ENCODE data around the gene USP30. TPM values are rescaled to one million over a fixed set of nuclear protein-coding genes. Genes with fewer than 3 reads are reported as not detected.

The USP30 gene
- total and polyA plus RNA-seq, 9 of the 15 experiments (the other 6 are each of a cell fraction or from before 2014, with no cell fraction given), result 1.4 to 15.2 (median 7.0) TPM

GRCh38 chr12:109052414-109053323, at the start of gene USP30 (continued):
- TF ChIP-seq CHD7 (IDR thresholded peaks at IDR 0.05; ENCODE audit: low read depth, low read length) (no peak), ZNF583 (CRISPR knock-in tag; IDR thresholded peaks at IDR 0.05) (no peak), TAF15 (IDR thresholded peaks at IDR 0.05; ENCODE audit: low read depth, low read length) (no peak), SMAD1 (IDR thresholded peaks at IDR 0.05; ENCODE audit: low read depth, low read length, partially characterized antibody) (no peak), ZNF24 (IDR thresholded peaks at IDR 0.05) (0 out of 2 replicates have a peak, but pooled peaks have one; percentile 43), ARID1B (IDR thresholded peaks at IDR 0.05) (no peak), BDP1 (IDR thresholded peaks at IDR 0.05; ENCODE audit: insufficient read depth, insufficient read length) (no peak), ZBTB12 (CRISPR knock-in tag; IDR thresholded peaks at IDR 0.05) (no peak), E2F3 (CRISPR knock-in tag; IDR thresholded peaks at IDR 0.05) (no peak), POLR2AphosphoS5 (IDR thresholded peaks at IDR 0.05; ENCODE audit: control insufficient read depth, insufficient read depth, low read depth, low read length) (no peak), SPI1 (IDR thresholded peaks at IDR 0.05; ENCODE audit: borderline replicate concordance, low read depth, low read length) (no peak), DEAF1 (CRISPR knock-in tag; IDR thresholded peaks at IDR 0.05) (no peak), ZBED1 (IDR thresholded peaks at IDR 0.05) (no peak), PHF20 (IDR thresholded peaks at IDR 0.05; ENCODE audit: partially characterized antibody) (peak; percentile 97)

Data from K562 (cell line).